ENCODE results near the gene TNFSF8.

DNA sequence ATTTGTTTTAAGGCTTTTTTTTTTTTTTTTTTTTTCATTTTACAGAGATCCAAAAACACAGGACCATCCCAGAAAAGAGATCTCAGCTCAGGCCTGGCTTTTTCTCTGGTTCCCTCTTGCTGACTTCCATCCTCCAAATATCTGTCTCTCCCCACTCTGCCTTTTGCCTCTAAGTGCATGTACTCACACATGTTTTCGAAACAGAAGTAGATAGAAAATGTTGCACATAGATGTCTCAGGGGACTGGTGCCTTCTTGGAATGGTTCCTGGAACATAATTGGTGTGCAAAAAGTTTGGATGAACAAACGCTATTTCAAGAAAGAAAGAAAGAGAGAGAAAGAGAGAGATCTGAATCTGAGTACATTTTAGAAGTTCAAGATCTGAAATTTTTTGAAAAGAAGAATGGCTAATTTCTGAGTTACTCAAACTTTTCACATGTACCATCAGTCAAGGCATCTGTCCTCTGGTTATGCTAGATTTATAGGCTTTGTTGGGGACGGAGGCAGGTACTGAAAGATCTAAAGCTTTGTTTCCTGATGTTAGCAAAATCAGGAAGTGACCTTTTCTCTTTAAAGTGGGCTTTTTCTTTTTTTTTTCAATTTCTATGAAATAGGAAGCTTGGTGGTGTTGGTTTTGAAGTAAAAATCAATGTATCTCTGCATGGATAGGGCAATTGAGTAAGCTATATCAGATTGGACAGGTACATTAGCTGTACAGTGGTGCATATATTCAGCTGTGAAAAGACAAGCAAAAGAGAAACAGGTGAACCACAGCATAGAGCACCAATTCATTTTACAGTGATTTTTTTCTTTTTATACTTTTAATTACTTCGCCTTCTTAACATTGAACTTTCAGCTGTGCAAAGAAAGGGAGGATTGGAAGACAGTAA, 8.5 kb upstream of the TNFSF8 start:
- TF ChIP-seq, protein P1, sequence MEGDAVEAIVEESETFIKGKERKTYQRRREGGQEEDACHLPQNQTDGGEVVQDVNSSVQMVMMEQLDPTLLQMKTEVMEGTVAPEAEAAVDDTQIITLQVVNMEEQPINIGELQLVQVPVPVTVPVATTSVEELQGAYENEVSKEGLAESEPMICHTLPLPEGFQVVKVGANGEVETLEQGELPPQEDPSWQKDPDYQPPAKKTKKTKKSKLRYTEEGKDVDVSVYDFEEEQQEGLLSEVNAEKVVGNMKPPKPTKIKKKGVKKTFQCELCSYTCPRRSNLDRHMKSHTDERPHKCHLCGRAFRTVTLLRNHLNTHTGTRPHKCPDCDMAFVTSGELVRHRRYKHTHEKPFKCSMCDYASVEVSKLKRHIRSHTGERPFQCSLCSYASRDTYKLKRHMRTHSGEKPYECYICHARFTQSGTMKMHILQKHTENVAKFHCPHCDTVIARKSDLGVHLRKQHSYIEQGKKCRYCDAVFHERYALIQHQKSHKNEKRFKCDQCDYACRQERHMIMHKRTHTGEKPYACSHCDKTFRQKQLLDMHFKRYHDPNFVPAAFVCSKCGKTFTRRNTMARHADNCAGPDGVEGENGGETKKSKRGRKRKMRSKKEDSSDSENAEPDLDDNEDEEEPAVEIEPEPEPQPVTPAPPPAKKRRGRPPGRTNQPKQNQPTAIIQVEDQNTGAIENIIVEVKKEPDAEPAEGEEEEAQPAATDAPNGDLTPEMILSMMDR (IDR thresholded peaks at IDR 0.05; ENCODE audit: insufficient read depth, low read length, poor library complexity, severe bottlenecking): no peak
- TF ChIP-seq EZH2phosphoT487 (conservative IDR thresholded peaks at IDR 0.05; ENCODE audit: low read length): no peak
